ENCODE measurements around the gene SIPA1L3.

SIPA1L3 gene

GRCh38 chr19:38004521-38005223 lies 97.7 kb downstream of the SIPA1L3 start (continued):
- no peak for TF ChIP-seq ZNF433 (tag by site-specific recombination; IDR thresholded peaks at IDR 0.05; ENCODE audit: low read depth)
- peak; percentile 93 for TF ChIP-seq ZNF366 (tag by site-specific recombination; conservative IDR thresholded peaks at IDR 0.05)
- TF ChIP-seq ZNF623 (tag by site-specific recombination; IDR thresholded peaks at IDR 0.05) = peak; percentile 13; the same call in 1 of the 2 replicates
- TF ChIP-seq ZNF138 (tag by site-specific recombination; IDR thresholded peaks at IDR 0.05; ENCODE audit: borderline replicate concordance) = no peak
- TF ChIP-seq GLIS2 (tag by site-specific recombination; IDR thresholded peaks at IDR 0.05) = peak; percentile 70
- TF ChIP-seq ZNF169 (tag by site-specific recombination; IDR thresholded peaks at IDR 0.05) = no peak
- TF ChIP-seq ZNF404 (tag by site-specific recombination; IDR thresholded peaks at IDR 0.05) = no peak
- TF ChIP-seq ZNF426 (tag by site-specific recombination; IDR thresholded peaks at IDR 0.05) = no peak
- TF ChIP-seq ELK4 (IDR thresholded peaks at IDR 0.05; ENCODE audit: borderline replicate concordance, low read depth, low read length) = no peak
- TF ChIP-seq ZNF560 (tag by site-specific recombination; IDR thresholded peaks at IDR 0.05; ENCODE audit: borderline replicate concordance) = no peak
- peak; percentile 78; the same call in 1 of the 2 replicates for TF ChIP-seq ZFP69B (tag by site-specific recombination; IDR thresholded peaks at IDR 0.05)
- no peak for TF ChIP-seq ZNF596 (tag by site-specific recombination; IDR thresholded peaks at IDR 0.05)
- TF ChIP-seq ZNF776 (tag by site-specific recombination; IDR thresholded peaks at IDR 0.05; ENCODE audit: borderline replicate concordance) = no peak
- no peak for TF ChIP-seq ZNF266 (tag by site-specific recombination; IDR thresholded peaks at IDR 0.05; ENCODE audit: low read depth)
- no peak for TF ChIP-seq ZNF624 (tag by site-specific recombination; IDR thresholded peaks at IDR 0.05)
- TF ChIP-seq ZNF311 (tag by site-specific recombination; IDR thresholded peaks at IDR 0.05; ENCODE audit: borderline replicate concordance) = no peak
- TF ChIP-seq ZNF19 (tag by site-specific recombination; IDR thresholded peaks at IDR 0.05; ENCODE audit: low read depth) = no peak
- no peak for TF ChIP-seq ZNF449 (tag by site-specific recombination; IDR thresholded peaks at IDR 0.05)
- TF ChIP-seq ZNF394 (tag by site-specific recombination; IDR thresholded peaks at IDR 0.05; ENCODE audit: borderline replicate concordance) = peak; percentile 66; the same call in 1 of the 2 replicates
- TF ChIP-seq OSR2 (tag by site-specific recombination; IDR thresholded peaks at IDR 0.05) = no peak
- TF ChIP-seq, protein P1, sequence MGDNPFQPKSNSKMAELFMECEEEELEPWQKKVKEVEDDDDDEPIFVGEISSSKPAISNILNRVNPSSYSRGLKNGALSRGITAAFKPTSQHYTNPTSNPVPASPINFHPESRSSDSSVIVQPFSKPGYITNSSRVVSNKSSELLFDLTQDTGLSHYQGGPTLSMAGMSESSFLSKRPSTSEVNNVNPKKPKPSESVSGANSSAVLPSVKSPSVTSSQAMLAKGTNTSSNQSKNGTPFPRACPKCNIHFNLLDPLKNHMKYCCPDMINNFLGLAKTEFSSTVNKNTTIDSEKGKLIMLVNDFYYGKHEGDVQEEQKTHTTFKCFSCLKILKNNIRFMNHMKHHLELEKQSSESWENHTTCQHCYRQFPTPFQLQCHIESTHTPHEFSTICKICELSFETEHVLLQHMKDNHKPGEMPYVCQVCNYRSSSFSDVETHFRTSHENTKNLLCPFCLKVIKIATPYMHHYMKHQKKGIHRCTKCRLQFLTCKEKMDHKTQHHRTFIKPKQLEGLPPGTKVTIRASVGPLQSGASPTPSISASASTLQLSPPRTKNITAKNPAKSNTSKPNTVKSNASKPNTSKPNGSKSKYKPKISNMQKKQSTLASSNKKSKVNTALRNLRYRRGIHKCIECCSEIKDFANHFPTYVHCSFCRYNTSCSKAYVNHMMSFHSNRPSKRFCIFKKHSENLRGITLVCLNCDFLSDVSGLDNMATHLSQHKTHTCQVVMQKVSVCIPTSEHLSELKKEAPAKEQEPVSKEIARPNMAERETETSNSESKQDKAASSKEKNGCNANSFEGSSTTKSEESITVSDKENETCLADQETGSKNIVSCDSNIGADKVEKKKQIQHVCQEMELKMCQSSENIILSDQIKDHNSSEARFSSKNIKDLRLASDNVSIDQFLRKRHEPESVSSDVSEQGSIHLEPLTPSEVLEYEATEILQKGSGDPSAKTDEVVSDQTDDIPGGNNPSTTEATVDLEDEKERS (tag by site-specific recombination; IDR thresholded peaks at IDR 0.05) = peak; percentile 90; the same call in 1 of the 2 replicates
- TF ChIP-seq, protein P2, sequence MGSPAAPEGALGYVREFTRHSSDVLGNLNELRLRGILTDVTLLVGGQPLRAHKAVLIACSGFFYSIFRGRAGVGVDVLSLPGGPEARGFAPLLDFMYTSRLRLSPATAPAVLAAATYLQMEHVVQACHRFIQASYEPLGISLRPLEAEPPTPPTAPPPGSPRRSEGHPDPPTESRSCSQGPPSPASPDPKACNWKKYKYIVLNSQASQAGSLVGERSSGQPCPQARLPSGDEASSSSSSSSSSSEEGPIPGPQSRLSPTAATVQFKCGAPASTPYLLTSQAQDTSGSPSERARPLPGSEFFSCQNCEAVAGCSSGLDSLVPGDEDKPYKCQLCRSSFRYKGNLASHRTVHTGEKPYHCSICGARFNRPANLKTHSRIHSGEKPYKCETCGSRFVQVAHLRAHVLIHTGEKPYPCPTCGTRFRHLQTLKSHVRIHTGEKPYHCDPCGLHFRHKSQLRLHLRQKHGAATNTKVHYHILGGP (tag by site-specific recombination; IDR thresholded peaks at IDR 0.05) = no peak
- TF ChIP-seq, protein P3, sequence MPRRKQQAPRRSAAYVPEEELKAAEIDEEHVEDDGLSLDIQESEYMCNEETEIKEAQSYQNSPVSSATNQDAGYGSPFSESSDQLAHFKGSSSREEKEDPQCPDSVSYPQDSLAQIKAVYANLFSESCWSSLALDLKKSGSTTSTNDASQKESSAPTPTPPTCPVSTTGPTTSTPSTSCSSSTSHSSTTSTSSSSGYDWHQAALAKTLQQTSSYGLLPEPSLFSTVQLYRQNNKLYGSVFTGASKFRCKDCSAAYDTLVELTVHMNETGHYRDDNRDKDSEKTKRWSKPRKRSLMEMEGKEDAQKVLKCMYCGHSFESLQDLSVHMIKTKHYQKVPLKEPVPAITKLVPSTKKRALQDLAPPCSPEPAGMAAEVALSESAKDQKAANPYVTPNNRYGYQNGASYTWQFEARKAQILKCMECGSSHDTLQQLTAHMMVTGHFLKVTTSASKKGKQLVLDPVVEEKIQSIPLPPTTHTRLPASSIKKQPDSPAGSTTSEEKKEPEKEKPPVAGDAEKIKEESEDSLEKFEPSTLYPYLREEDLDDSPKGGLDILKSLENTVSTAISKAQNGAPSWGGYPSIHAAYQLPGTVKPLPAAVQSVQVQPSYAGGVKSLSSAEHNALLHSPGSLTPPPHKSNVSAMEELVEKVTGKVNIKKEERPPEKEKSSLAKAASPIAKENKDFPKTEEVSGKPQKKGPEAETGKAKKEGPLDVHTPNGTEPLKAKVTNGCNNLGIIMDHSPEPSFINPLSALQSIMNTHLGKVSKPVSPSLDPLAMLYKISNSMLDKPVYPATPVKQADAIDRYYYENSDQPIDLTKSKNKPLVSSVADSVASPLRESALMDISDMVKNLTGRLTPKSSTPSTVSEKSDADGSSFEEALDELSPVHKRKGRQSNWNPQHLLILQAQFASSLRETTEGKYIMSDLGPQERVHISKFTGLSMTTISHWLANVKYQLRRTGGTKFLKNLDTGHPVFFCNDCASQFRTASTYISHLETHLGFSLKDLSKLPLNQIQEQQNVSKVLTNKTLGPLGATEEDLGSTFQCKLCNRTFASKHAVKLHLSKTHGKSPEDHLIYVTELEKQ (tag by site-specific recombination; IDR thresholded peaks at IDR 0.05; ENCODE audit: borderline replicate concordance) = 0 out of 2 replicates have a peak, but pooled peaks have one; percentile 37
